ENCODE measurements around the gene EHMT1. TPM values are rescaled to one million over a fixed set of nuclear protein-coding genes. Genes with fewer than 3 reads are reported as not detected.

Gene EHMT1
- total RNA-seq, 1 experiment from 2014 or later, result 63.9 TPM

- ChIA-PET CTCF (no interaction called here), POLR2A (no interaction called here)
- no peaks in the 10 kb centered on the region for H3K4me1 ChIP-seq (ENCODE audit: control insufficient read depth, insufficient read depth, low read length)
- BruUV-seq (replicated peaks), result no TSS peak
- DNase-seq (ENCODE audit: low read depth, low spot score) (no peak), ATAC-seq (no peak)
- no peak overlapping the region for H3K4me3 ChIP-seq (ENCODE audit: low read depth in 2 of 2, low read length in 2 of 2)
- TF ChIP-seq TCF7L2 (IDR thresholded peaks at IDR 0.05; ENCODE audit: low read depth, low read length), result no peak
- TF ChIP-seq POLR2AphosphoS5 (IDR thresholded peaks at IDR 0.05; ENCODE audit: low read depth, low read length), result no peak
- no peak for TF ChIP-seq SIN3A (IDR thresholded peaks at IDR 0.05; ENCODE audit: borderline replicate concordance, insufficient read depth, low read depth, low read length)
- no peak for TF ChIP-seq REST (IDR thresholded peaks at IDR 0.05; ENCODE audit: insufficient read depth in 1 of 2, low read depth in 2 of 2, low read length in 1 of 2)
- TF ChIP-seq CTCF (IDR thresholded peaks at IDR 0.05), result no peak
- H3K27me3 ChIP-seq (ENCODE audit: control insufficient read depth, insufficient read depth, low read length), result no peaks in the 10 kb centered on the region
- no peak overlapping the region for H3K27ac ChIP-seq (ENCODE audit: low read length)
- in situ Hi-C loops (cut with HindIII; ENCODE audit: low pct_unique_long_range_greater_than_20kb, low sequenced_read_pairs), result no loop called here
- no peaks in the 10 kb centered on the region for H3K9me3 ChIP-seq (ENCODE audit: control insufficient read depth, insufficient read depth, low read depth, low read length)
- intact Hi-C loops (cut with micrococcal nuclease; ENCODE audit: unreplicated experiment), result no loop called here
- no peaks in the 10 kb centered on the region; the same call in 1 of the 2 replicates for H3K36me3 ChIP-seq (ENCODE audit: control insufficient read depth, insufficient read depth, low read length)
These were observed 178.7 kb downstream of the EHMT1 start for GRCh38 chr9:137797206-137798120.

GRCh38 chr9:137798142-137798541, 179.3 kb downstream of the EHMT1 start:
- no TSS peak for BruUV-seq (replicated peaks)
- POLR2A ChIA-PET, result no interaction called here
- no peaks in the 10 kb centered on the region for H3K27me3 ChIP-seq (ENCODE audit: control insufficient read depth, insufficient read depth, low read length)
- no peak overlapping the region for H3K4me3 ChIP-seq (ENCODE audit: low read depth in 2 of 2, low read length in 2 of 2)
- DNase-seq (ENCODE audit: low read depth, low spot score) (no peak), ATAC-seq (no peak)
- in situ Hi-C loops (cut with HindIII; ENCODE audit: low pct_unique_long_range_greater_than_20kb, low sequenced_read_pairs), result no loop called here
- H3K9me3 ChIP-seq (ENCODE audit: control insufficient read depth, insufficient read depth, low read depth, low read length), result no peaks in the 10 kb centered on the region
- CTCF ChIA-PET, result no interaction called here
- intact Hi-C loops (cut with micrococcal nuclease; ENCODE audit: unreplicated experiment), result no loop called here
- no peaks in the 10 kb centered on the region; the same call in 1 of the 2 replicates for H3K36me3 ChIP-seq (ENCODE audit: control insufficient read depth, insufficient read depth, low read length)
- no peak for TF ChIP-seq REST (IDR thresholded peaks at IDR 0.05; ENCODE audit: insufficient read depth in 1 of 2, low read depth in 2 of 2, low read length in 1 of 2)
- no peak for TF ChIP-seq CTCF (IDR thresholded peaks at IDR 0.05)
- TF ChIP-seq SIN3A (IDR thresholded peaks at IDR 0.05; ENCODE audit: borderline replicate concordance, insufficient read depth, low read depth, low read length), result no peak
- no peak for TF ChIP-seq POLR2AphosphoS5 (IDR thresholded peaks at IDR 0.05; ENCODE audit: low read depth, low read length)
- no peak for TF ChIP-seq TCF7L2 (IDR thresholded peaks at IDR 0.05; ENCODE audit: low read depth, low read length)
- H3K4me1 ChIP-seq (ENCODE audit: control insufficient read depth, insufficient read depth, low read length), result no peaks in the 10 kb centered on the region
- H3K27ac ChIP-seq (ENCODE audit: low read length), result no peak overlapping the region

All from Panc1 (cell line).